GM12878 (cell line): ENCODE data around the gene PRDM12. TPM values are rescaled to one million over a fixed set of nuclear protein-coding genes. Genes with fewer than 3 reads are reported as not detected.

Source experiments
- ATAC-seq: fragments of 200-7000 bp; cut with Tn5 transposase; 3 replicates; pipeline ENCODE4 v1.9.1; 2020; ENCODE audit warnings: mild to moderate bottlenecking, moderate library complexity
- BruUV-seq: library from RNA; stranded (reverse); fragments of 400-500 nt; replicated peaks from 2 replicates; lab custom pipeline; 2021; lab: Mats Ljungman, UMichigan
- CTCF ChIA-PET: fragments of 300-600 bp; sonication (Branson Sonifier 250); formaldehyde crosslinking; extraction: SDS; loops from one replicate; lab custom pipeline; 2021; ENCODE audit warnings: inconsistent platforms; lab: Yijun Ruan, JAX
- POLR2A ChIA-PET: fragments of 350-600 bp; formaldehyde crosslinking; extraction: SDS; loops from one replicate; lab custom pipeline; 2021; ENCODE audit warnings: inconsistent platforms; lab: Charles Lee
- RAD21 ChIA-PET: fragments of 300-600 bp; sonication (Branson Sonifier 250); formaldehyde crosslinking; loops from one replicate; lab custom pipeline; 2023; ENCODE audit warnings: antibody characterized with exemption; ENCODE audit not compliant: unreplicated experiment; lab: Charles Lee
- SMC1A ChIA-PET: fragments of 300-600 bp; sonication (Branson Sonifier 250); formaldehyde crosslinking; loops from one replicate; lab custom pipeline; 2023; ENCODE audit not compliant: unreplicated experiment, uncharacterized antibody; lab: Charles Lee
- DNase-seq: peaks from one replicate; pipeline ENCODE4 v3.0.0-alpha.2; 2011; ENCODE audit warnings: low read depth, low spot score
- FAIRE-seq: peaks from 3 replicates; lab custom pipeline; 2011; peaks lifted over from hg19 to GRCh38; lab: Jason Lieb, UNC
- H2AFZ ChIP-seq: 2 replicates; pipeline ENCODE4 v1.6.0; 2011; ENCODE audit warnings: low read depth, low read length, control low read depth; ENCODE audit not compliant: control insufficient read depth
- H3K27ac ChIP-seq: 2 replicates; pipeline ENCODE4 v1.5.1; 2011; ENCODE audit warnings: control low read depth; ENCODE audit not compliant: control insufficient read depth, insufficient read depth
- H3K27me3 ChIP-seq, 2 experiments: replicated peaks in 1 of 2; 2 replicates each; pipeline versions ENCODE4 v1.6.0 to v1.6.1; 2011; ENCODE audit warnings: low read length in 1 of 2; ENCODE audit not compliant: control insufficient read depth in 2 of 2, insufficient read depth in 2 of 2
- H3K36me3 ChIP-seq, 2 experiments: 2 replicates each; pipeline ENCODE4 v1.5.1; 2011; ENCODE audit warnings: low read length in 1 of 2; ENCODE audit not compliant: control insufficient read depth in 2 of 2, insufficient read depth in 2 of 2
- H3K4me1 ChIP-seq: 2 replicates; pipeline ENCODE4 v1.6.1; 2011; ENCODE audit warnings: mild to moderate bottlenecking, low read length, moderate library complexity, mixed read lengths; ENCODE audit not compliant: control insufficient read depth, insufficient read depth
- H3K4me2 ChIP-seq: 2 replicates; pipeline ENCODE4 v1.6.0; 2011; ENCODE audit warnings: control low read depth; ENCODE audit not compliant: control insufficient read depth, insufficient read depth
- H3K4me3 ChIP-seq: fragments of 200-600 bp; sonication (generic); 2 replicates; pipeline ENCODE4 v1.5.1; 2016
- H3K79me2 ChIP-seq: 2 replicates; pipeline ENCODE4 v1.6.0; 2011; ENCODE audit warnings: low read length; ENCODE audit not compliant: control insufficient read depth, insufficient read depth
- H3K9ac ChIP-seq: 2 replicates; pipeline ENCODE4 v1.8.0; 2011; ENCODE audit warnings: low read length, control low read depth, mixed read lengths; ENCODE audit not compliant: control insufficient read depth, insufficient read depth
- H3K9me3 ChIP-seq: replicated peaks from 3 replicates; pipeline ENCODE4 v1.5.1; 2011; ENCODE audit warnings: mild to moderate bottlenecking, low read length; ENCODE audit not compliant: control insufficient read depth, insufficient read depth
- H4K20me1 ChIP-seq: 2 replicates; pipeline ENCODE4 v1.6.0; 2011; ENCODE audit not compliant: control insufficient read depth, insufficient read depth
- BCL3 ChIP-seq: IDR thresholded peaks from 2 replicates; pipeline ENCODE4 v1.6.1; 2011; ENCODE audit warnings: borderline replicate concordance, low read depth, mild to moderate bottlenecking, moderate library complexity, low read length; ENCODE audit not compliant: insufficient read depth, poor library complexity, severe bottlenecking
- CHD4 ChIP-seq: fragments of 200-600 bp; sonication (generic); IDR thresholded peaks from 2 replicates; pipeline ENCODE4 v1.6.1; 2016; ENCODE audit warnings: mild to moderate bottlenecking
- CTCF ChIP-seq, 3 experiments: IDR thresholded peaks in 2 of 3; conservative IDR thresholded peaks in 1 of 3; 2 replicates each; pipeline ENCODE4 v1.5.1; 2011; ENCODE audit warnings: low read depth in 3 of 3, low read length in 3 of 3, mild to moderate bottlenecking in 3 of 3, control low read depth in 2 of 3, moderate library complexity in 2 of 3, inconsistent platforms in 1 of 3, mixed read lengths in 1 of 3; ENCODE audit not compliant: control insufficient read depth in 2 of 3, insufficient read depth in 1 of 3; ENCODE audit errors: extremely low read depth in 1 of 3
- ELK1 ChIP-seq: IDR thresholded peaks from 2 replicates; pipeline ENCODE4 v1.6.1; 2012; ENCODE audit warnings: low read depth, low read length, improper control_type of control experiment
- FOXM1 ChIP-seq: IDR thresholded peaks from 2 replicates; pipeline ENCODE4 v1.6.1; 2012; ENCODE audit warnings: low read depth, mild to moderate bottlenecking, inconsistent platforms, low read length, moderate library complexity
- GABPA ChIP-seq: IDR thresholded peaks from 2 replicates; pipeline ENCODE4 v1.6.1; 2014; ENCODE audit warnings: antibody characterized with exemption, low read depth, mild to moderate bottlenecking, inconsistent platforms
- IRF4 ChIP-seq: IDR thresholded peaks from 2 replicates; pipeline ENCODE4 v1.6.1; 2011; ENCODE audit warnings: low read depth, low read length
- JUND ChIP-seq: IDR thresholded peaks from 2 replicates; pipeline ENCODE4 v1.6.1; 2012; ENCODE audit warnings: low read depth, mild to moderate bottlenecking, low read length, improper control_type of control experiment, moderate library complexity
- MTA2 ChIP-seq: fragments of 450-650 bp; IDR thresholded peaks from 2 replicates; pipeline ENCODE4 v1.6.1; 2016; ENCODE audit warnings: low read depth, mild to moderate bottlenecking, moderate library complexity
- NRF1 ChIP-seq: conservative IDR thresholded peaks from 2 replicates; pipeline ENCODE4 v1.6.1; 2011; ENCODE audit warnings: mild to moderate bottlenecking, low read depth, low read length, improper control_type of control experiment
- STAT3 ChIP-seq: IDR thresholded peaks from 2 replicates; pipeline ENCODE4 v1.6.1; 2011; ENCODE audit warnings: low read depth, low read length, improper control_type of control experiment
- YBX1 ChIP-seq: fragments of 450-650 bp; IDR thresholded peaks from 2 replicates; pipeline ENCODE4 v1.6.1; 2016; ENCODE audit warnings: antibody characterized with exemption
- ZNF207 ChIP-seq: fragments of 450-650 bp; IDR thresholded peaks from 2 replicates; pipeline ENCODE4 v1.6.1; 2014; ENCODE audit warnings: antibody characterized with exemption, mild to moderate bottlenecking, borderline replicate concordance
- ZNF622 ChIP-seq: fragments of 450-650 bp; IDR thresholded peaks from 2 replicates; pipeline ENCODE4 v1.6.1; 2017; ENCODE audit warnings: mild to moderate bottlenecking, inconsistent platforms
- ZNF687 ChIP-seq: fragments of 450-650 bp; IDR thresholded peaks from 2 replicates; pipeline ENCODE4 v1.6.1; 2017; ENCODE audit warnings: mild to moderate bottlenecking, moderate library complexity
- WGBS: methylation state at CpG from one replicate; pipeline ENCODE4 v1.1.6; 2016; ENCODE audit warnings: low lambda C conversion rate; ENCODE audit not compliant: insufficient replicate concordance, insufficient coverage; ENCODE audit errors: missing lambda C conversion rate; 5-methylcytosine and 5-hydroxymethylcytosine counted together
- in situ Hi-C: fragments of 300-500 bp; cut with MboI; formaldehyde crosslinking; loops from 9 replicates; pipeline ENCODE4 v1.14.3; 2018; ENCODE audit warnings: mixed read lengths
- intact Hi-C: fragments of 100-400 bp; cut with micrococcal nuclease; formaldehyde crosslinking; loops from one replicate; pipeline ENCODE4 v1.14.2; 2022; ENCODE audit not compliant: unreplicated experiment
- polyA plus RNA-seq, 11 experiments: library from polyadenylated mRNA; depleted of rRNA in 4 of 11; unstranded in 6 of 11; stranded (reverse) in 5 of 11; fragments of >200 nt; fragmentation: Nextera tagmentation in 4 of 11; fragmentation: Illumina TruSeq in 1 of 11; extraction: Ambion mirVana in 4 of 11; extraction: Trizol in 1 of 11; gene quantifications; 1 replicate in 1 of 11; 2 replicates in 10 of 11; pipeline versions ENCODE4 v1.2.1 to v1.2.3, GENCODE V29; 2011 to 2016; ENCODE audit warnings: inconsistent platforms in 2 of 11, missing spikeins in 2 of 11, low read depth in 1 of 11
- total RNA-seq, 4 experiments: library from RNA; depleted of rRNA in 3 of 4; stranded (reverse); fragments of >200 nt in 3 of 4; fragmentation: Illumina TruSeq in 1 of 4; extraction: Trizol in 1 of 4; gene quantifications; 2 replicates each; pipeline versions ENCODE4 v1.2.1 to v1.2.3, GENCODE V29; 2013 to 2021

PRDM12 gene
- total and polyA plus RNA-seq, 10 of the 15 experiments (the other 5 are each of a cell fraction or from before 2014, with no cell fraction given) = not detected

GRCh38 chr9:130711469-130711868 is 47.1 kb downstream of the PRDM12 start:
- H3K4me1 ChIP-seq = no peaks in the 10 kb centered on the region
- 0 out of 4 replicates have a peak, but pooled peaks cover 0 to 1% of the 10 kb centered on the region in 2 experiments for H3K36me3 ChIP-seq
- POLR2A ChIA-PET = interaction anchor here (0.6 to 0.7 kb wide), 2 partner anchors 9 to 10 kb away, joined by 6 to 8 read pairs; no protein-coding TSS in a partner anchor
- peaks cover 30% of the 10 kb centered on the region for H3K79me2 ChIP-seq
- no peak overlapping the region for H3K9ac ChIP-seq
- in situ Hi-C loops = no loop called here
- RAD21 ChIA-PET = no interaction called here
- intact Hi-C loops = loop anchor here (5.0 to 10.0 kb wide), 2 partner anchors 123 to 286 kb away; partner anchors contain the start of gene ABL1
- 99% methylated on average over 8 of the region's 8 CpGs for WGBS
- no peak overlapping the region for H2AFZ ChIP-seq
- H3K4me2 ChIP-seq = no peak overlapping the region
- ATAC-seq (no peak), FAIRE-seq (no peak), DNase-seq (no peak)
- no peaks in the 10 kb centered on the region for H3K9me3 ChIP-seq
- CTCF ChIA-PET = interaction anchor here (3.1 to 13.5 kb wide), 2 partner anchors 10 to 154 kb away, joined by 30 to 267 read pairs; no protein-coding TSS in a partner anchor
- BruUV-seq = no TSS peak
- H3K4me3 ChIP-seq = no peak overlapping the region
- no peaks in the 10 kb centered on the region for H3K27me3 ChIP-seq
- H4K20me1 ChIP-seq = no peaks in the 10 kb centered on the region
- SMC1A ChIA-PET = interaction anchor here (1.4 kb wide), 1 partner anchor 53 kb away, joined by 4 read pairs; no protein-coding TSS in a partner anchor
- H3K27ac ChIP-seq = no peak overlapping the region
- TF ChIP-seq FOXM1 = no peak
- TF ChIP-seq JUND = no peak
- no peak for TF ChIP-seq CTCF (IDR thresholded peaks at IDR 0.05 in 2 of 3, conservative IDR thresholded peaks at IDR 0.05 in 1 of 3; ENCODE audit: control insufficient read depth in 2 of 3, extremely low read depth in 1 of 3, insufficient read depth in 1 of 3, low read depth in 3 of 3, low read length in 3 of 3)
- no peak for TF ChIP-seq GABPA
- TF ChIP-seq STAT3 = no peak
- TF ChIP-seq IRF4 = no peak
- TF ChIP-seq BCL3 = no peak
- no peak for TF ChIP-seq MTA2
- TF ChIP-seq NRF1 = no peak
- no peak for TF ChIP-seq ZNF207
- TF ChIP-seq ZNF622 = no peak
- TF ChIP-seq ZNF687 = no peak
- no peak for TF ChIP-seq ELK1
- no peak for TF ChIP-seq YBX1
- TF ChIP-seq CHD4 = no peak
